A549 (cell line): ENCODE measurements around the gene TRIO.

Source experiments
- CTCF ChIP-seq: fragments of >200 bp; sonication (Bioruptor Twin); formaldehyde crosslinking; IDR thresholded peaks from 3 replicates; pipeline ENCODE4 v1.5.1; 2016
- FOXS1 ChIP-seq: fragments of 250-450 bp; sonication (Bioruptor Pico); IDR thresholded peaks from 2 replicates; pipeline ENCODE4 v1.5.0; 2020; ENCODE audit warnings: mild to moderate bottlenecking, moderate library complexity
- PBX3 ChIP-seq: IDR thresholded peaks from 2 replicates; pipeline ENCODE4 v1.6.1; 2012
- PHF8 ChIP-seq: fragments of 200-600 bp; sonication (generic); IDR thresholded peaks from 2 replicates; pipeline ENCODE4 v1.6.1; 2016; ENCODE audit warnings: low read depth, mild to moderate bottlenecking, antibody characterized with exemption, moderate library complexity, borderline replicate concordance
- ZC3H11A ChIP-seq: fragments of 450-650 bp; IDR thresholded peaks from 2 replicates; pipeline ENCODE4 v1.6.1; 2014; ENCODE audit warnings: antibody characterized with exemption, mild to moderate bottlenecking

- TF ChIP-seq CTCF: no peak
- TF ChIP-seq FOXS1 (CRISPR knock-in tag): no peak
- TF ChIP-seq PHF8: no peak
- TF ChIP-seq ZC3H11A: no peak
- no peak for TF ChIP-seq PBX3
Observed at GRCh38 chr5:14445576-14446290, 302.6 kb downstream of the TRIO start.
